OCI-LY7 (cell line): ENCODE data around the gene GPR21.

ENCODE experiments used
- CTCF ChIP-seq: fragments of 200-600 bp; sonication (generic); conservative IDR thresholded peaks from 2 replicates; pipeline ENCODE4 v1.5.1; 2014; ENCODE audit warnings: mild to moderate bottlenecking, antibody characterized with exemption, low read length, moderate library complexity, mixed read lengths
- EZH2phosphoT487 ChIP-seq: fragments of 200-600 bp; sonication (generic); IDR thresholded peaks from 2 replicates; pipeline ENCODE4 v1.6.1; 2018; ENCODE audit warnings: low read depth, borderline replicate concordance, mild to moderate bottlenecking, mixed run types, antibody characterized with exemption, low read length, moderate library complexity, mixed read lengths

- no peak for TF ChIP-seq CTCF
- no peak for TF ChIP-seq EZH2phosphoT487
Measured at GRCh38 chr9:123080444-123080843, 47.0 kb downstream of the GPR21 start.
